K562 (cell line): ENCODE data around the gene CXCR5. TPM values are rescaled to one million over a fixed set of nuclear protein-coding genes. Genes with fewer than 3 reads are reported as not detected.

ENCODE experiments used
- ATAC-seq: fragments of 200-7000 bp; cut with Tn5 transposase; 3 replicates; pipeline ENCODE4 v1.9.1; 2020; ENCODE audit warnings: moderate library complexity
- BruUV-seq: library from RNA; stranded (reverse); fragments of 400-500 nt; replicated peaks from 2 replicates; lab custom pipeline; 2021; lab: Mats Ljungman, UMichigan
- CTCF ChIA-PET: fragments of 300-600 bp; formaldehyde crosslinking; extraction: SDS; loops from one replicate; lab custom pipeline; 2021; ENCODE audit warnings: low intra/inter-chr PET ratio; lab: Yijun Ruan, JAX
- POLR2A ChIA-PET: fragments of 300-600, 350-650 bp; sonication (Branson Sonifier 250); formaldehyde crosslinking; extraction: SDS; loops from one replicate; lab custom pipeline; 2021; ENCODE audit warnings: antibody characterized with exemption, inconsistent platforms; lab: Yijun Ruan, JAX
- DNase-seq, 4 experiments: peaks; one replicate each; pipeline versions ENCODE4 v3.0.0 to v3.0.0-alpha.2; 2011 to 2018; ENCODE audit warnings: low spot score in 3 of 4, mixed read lengths in 3 of 4; ENCODE audit errors: extremely low read depth in 1 of 4
- FAIRE-seq: peaks from 2 replicates; lab custom pipeline; 2011; peaks lifted over from hg19 to GRCh38; lab: Jason Lieb, UNC
- H2AFZ ChIP-seq: 2 replicates; pipeline ENCODE4 v1.6.0; 2011; ENCODE audit warnings: low read depth, low read length, control low read depth, inconsistent platforms
- H3K27ac ChIP-seq: fragments of 200-600 bp; 3 replicates; pipeline ENCODE4 v1.8.0; 2011; ENCODE audit warnings: low read depth, mild to moderate bottlenecking, control low read depth, inconsistent platforms, low read length, moderate library complexity, mixed read lengths; ENCODE audit errors: extremely low read depth
- H3K27me3 ChIP-seq, 2 experiments: fragments of 300-600 bp in 1 of 2; 2 replicates in 1 of 2; 3 replicates in 1 of 2; pipeline versions ENCODE4 v1.6.0 to v1.8.0; 2011; ENCODE audit warnings: inconsistent platforms in 2 of 2, low read length in 2 of 2, mild to moderate bottlenecking in 1 of 2, mixed read lengths in 1 of 2, moderate library complexity in 1 of 2; ENCODE audit not compliant: control insufficient read depth in 2 of 2, insufficient read depth in 2 of 2
- H3K36me3 ChIP-seq: fragments of 300-600 bp; 3 replicates; pipeline ENCODE4 v1.8.0; 2011; ENCODE audit warnings: mild to moderate bottlenecking, low read length, inconsistent platforms; ENCODE audit not compliant: control insufficient read depth, insufficient read depth
- H3K4me1 ChIP-seq, 2 experiments: fragments of 200-600 bp in 1 of 2; replicated peaks in 1 of 2; 2 replicates in 1 of 2; 3 replicates in 1 of 2; pipeline versions ENCODE4 v1.5.1 to v1.8.0; 2011; ENCODE audit warnings: inconsistent platforms in 2 of 2, low read length in 2 of 2, mild to moderate bottlenecking in 1 of 2, mixed read lengths in 1 of 2, moderate library complexity in 1 of 2; ENCODE audit not compliant: control insufficient read depth in 2 of 2, insufficient read depth in 2 of 2
- H3K4me2 ChIP-seq: 2 replicates; pipeline ENCODE4 v1.6.1; 2011; ENCODE audit warnings: low read length, control low read depth, inconsistent platforms, mixed read lengths; ENCODE audit not compliant: insufficient read depth
- H3K4me3 ChIP-seq: fragments of 200-600 bp; sonication (generic), shearing (Covaris generic); 2 replicates; pipeline ENCODE4 v1.5.1; 2016; ENCODE audit warnings: control low read depth, inconsistent platforms
- H3K79me2 ChIP-seq: fragments of 200-600 bp; 3 replicates; pipeline ENCODE4 v1.8.0; 2011; ENCODE audit warnings: low read length, inconsistent platforms; ENCODE audit not compliant: control insufficient read depth, insufficient read depth
- H3K9ac ChIP-seq, 2 experiments: 2 replicates each; pipeline versions ENCODE4 v1.6.0 to v1.6.1; 2011; ENCODE audit warnings: low read depth in 2 of 2, low read length in 2 of 2, control low read depth in 1 of 2, inconsistent platforms in 1 of 2, mild to moderate bottlenecking in 1 of 2, mixed read lengths in 1 of 2; ENCODE audit not compliant: insufficient read depth in 1 of 2
- H3K9me1 ChIP-seq: one replicate; pipeline ENCODE4 v1.6.0; 2011; ENCODE audit warnings: inconsistent platforms, mild to moderate bottlenecking, low read length, moderate library complexity; ENCODE audit not compliant: control insufficient read depth, insufficient read depth
- H3K9me3 ChIP-seq: replicated peaks from 2 replicates; pipeline ENCODE4 v1.5.1; 2011; ENCODE audit warnings: low read depth, low read length, inconsistent platforms; ENCODE audit not compliant: control insufficient read depth, insufficient read depth
- H4K20me1 ChIP-seq: replicated peaks from 2 replicates; pipeline ENCODE4 v1.6.1; 2011; ENCODE audit warnings: low read length, inconsistent platforms, mixed read lengths; ENCODE audit not compliant: control insufficient read depth, insufficient read depth
- CCNT2 ChIP-seq: IDR thresholded peaks from 2 replicates; pipeline ENCODE4 v1.6.1; 2011; ENCODE audit warnings: borderline replicate concordance, low read depth, mild to moderate bottlenecking, moderate library complexity, mixed read lengths, low read length; ENCODE audit not compliant: insufficient read length; ENCODE audit errors: extremely low read depth
- POLR2G ChIP-seq: fragments of 200-400 bp; formaldehyde crosslinking; IDR thresholded peaks from 2 replicates; pipeline ENCODE4 v1.6.1; 2017; ENCODE audit warnings: low read depth, mild to moderate bottlenecking, antibody characterized with exemption, low read length, moderate library complexity
- RB1 ChIP-seq: fragments of 450-650 bp; IDR thresholded peaks from 2 replicates; pipeline ENCODE4 v1.6.1; 2017; ENCODE audit warnings: low read depth, mild to moderate bottlenecking
- ZNF384 ChIP-seq: IDR thresholded peaks from 2 replicates; pipeline ENCODE4 v1.6.1; 2012; ENCODE audit warnings: low read depth, low read length, improper control_type of control experiment
- ZSCAN29 ChIP-seq: fragments of 450-650 bp; IDR thresholded peaks from 2 replicates; pipeline ENCODE4 v1.6.1; 2017
- WGBS: fragments of 100-300 bp; shearing (Covaris generic); methylation state at CpG from one replicate; pipeline ENCODE4 v1.1.6; 2016; ENCODE audit warnings: low coverage, mixed read lengths; ENCODE audit not compliant: insufficient coverage; ENCODE audit errors: missing lambda C conversion rate; 5-methylcytosine and 5-hydroxymethylcytosine counted together
- in situ Hi-C: fragments of 300-500 bp; cut with MboI; formaldehyde crosslinking; loops from 4 replicates; pipeline ENCODE4 v1.15.0; 2018; ENCODE audit warnings: inconsistent platforms, mixed read lengths
- intact Hi-C: fragments of 100-400 bp; cut with micrococcal nuclease; formaldehyde crosslinking; loops from 2 replicates; pipeline ENCODE4 v1.14.2; 2022
- polyA plus RNA-seq, 8 experiments: library from polyadenylated mRNA; depleted of rRNA in 4 of 8; stranded (reverse) in 5 of 8; unstranded in 3 of 8; fragments of >200 nt; fragmentation: Nextera tagmentation in 2 of 8; fragmentation: Illumina TruSeq in 1 of 8; extraction: Ambion mirVana in 2 of 8; extraction: Trizol in 1 of 8; gene quantifications; 2 replicates each; pipeline versions ENCODE4 v1.2.1 to v1.2.3, GENCODE V29; 2011 to 2014; ENCODE audit warnings: inconsistent platforms in 1 of 8, missing spikeins in 1 of 8
- total RNA-seq, 7 experiments: library from RNA; depleted of rRNA in 6 of 7; stranded (reverse); fragments of >200 nt in 6 of 7; fragmentation: Illumina TruSeq in 2 of 7; extraction: Trizol in 2 of 7; gene quantifications; 2 replicates each; pipeline versions ENCODE4 v1.2.1 to v1.2.3, GENCODE V29; 2011 to 2021; ENCODE audit warnings: low replicate concordance in 1 of 7
- TF ChIP-seq, protein P1 (sequence below): IDR thresholded peaks from 2 replicates; pipeline ENCODE4 v1.6.1; 2011; ENCODE audit not compliant: insufficient read length; ENCODE audit errors: extremely low read depth
- TF ChIP-seq, protein P2 (sequence below): conservative IDR thresholded peaks from 2 replicates; pipeline ENCODE4 v1.6.1; 2011; ENCODE audit warnings: low read depth, mild to moderate bottlenecking, low read length; ENCODE audit not compliant: control insufficient read depth
- TF ChIP-seq, protein P3 (sequence below): fragments of 250-450 bp; sonication (Bioruptor Pico); IDR thresholded peaks from 2 replicates; pipeline ENCODE4 v1.8.0; 2021; ENCODE audit warnings: moderate library complexity, mild to moderate bottlenecking, inconsistent platforms

The CXCR5 gene
- total and polyA plus RNA-seq, 9 of the 15 experiments (the other 6 are each of a cell fraction or from before 2014, with no cell fraction given), result 0.03 to 0.06 TPM; not detected in 7

DNA sequence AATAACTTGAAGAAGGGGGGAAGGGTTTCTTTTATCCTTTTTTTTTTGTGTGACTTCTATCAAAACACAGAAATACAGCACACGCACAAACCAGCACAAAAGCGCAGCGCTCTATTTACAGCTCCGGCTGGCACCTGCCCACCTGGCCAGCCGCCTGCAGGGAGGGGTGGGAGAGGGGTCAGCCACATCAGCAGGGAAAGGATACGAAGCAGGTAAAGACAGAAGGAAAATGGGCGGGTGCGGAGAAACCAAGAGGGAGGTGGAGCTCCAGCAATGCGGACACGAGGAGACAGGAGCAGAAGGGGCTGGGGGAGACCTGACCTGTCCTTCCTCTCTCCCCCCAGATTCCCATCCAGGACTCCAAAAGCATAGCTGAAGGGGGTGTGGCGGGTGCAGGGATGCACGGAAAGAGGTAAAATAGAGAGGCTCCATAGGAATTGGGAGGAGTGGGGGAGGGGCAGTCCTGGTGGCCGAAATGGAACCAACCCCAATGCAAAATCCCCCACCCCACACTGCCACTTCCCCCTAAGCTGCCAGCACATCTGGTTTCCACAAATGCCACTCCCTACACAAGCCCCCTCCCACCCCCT lies 14.1 kb downstream of the CXCR5 start:
- in situ Hi-C loops, result no loop called here
- intact Hi-C loops, result no loop called here
- no peak overlapping the region for H3K27ac ChIP-seq
- no peaks in the 10 kb centered on the region for H4K20me1 ChIP-seq
- ATAC-seq, result no peak
- H3K27me3 ChIP-seq, result no peaks in the 10 kb centered on the region
- CTCF ChIA-PET, result no interaction called here
- FAIRE-seq, result no peak
- H3K9me3 ChIP-seq, result no peaks in the 10 kb centered on the region
- no peak overlapping the region for H3K4me2 ChIP-seq
- H3K79me2 ChIP-seq, result no peaks in the 10 kb centered on the region
- no peaks in the 10 kb centered on the region for H3K9me1 ChIP-seq
- H3K9ac ChIP-seq, result peak overlapping the region in 1 of 2 experiments; percentile 69; a peak in 1 of 4 replicates
- H3K36me3 ChIP-seq, result peaks cover 29% of the 10 kb centered on the region; the same call in 1 of the 3 replicates
- H3K4me3 ChIP-seq, result no peak overlapping the region
- WGBS, result 56% methylated on average over 9 of the region's 13 CpGs
- BruUV-seq, result no TSS peak
- no peak overlapping the region for H2AFZ ChIP-seq
- TF ChIP-seq ZSCAN29, result no peak
- 0 out of 2 replicates have a peak, but pooled peaks have one; percentile 6 for TF ChIP-seq POLR2G
- no peak for TF ChIP-seq CCNT2
- no peak for TF ChIP-seq ZNF384
- TF ChIP-seq, protein P1, sequence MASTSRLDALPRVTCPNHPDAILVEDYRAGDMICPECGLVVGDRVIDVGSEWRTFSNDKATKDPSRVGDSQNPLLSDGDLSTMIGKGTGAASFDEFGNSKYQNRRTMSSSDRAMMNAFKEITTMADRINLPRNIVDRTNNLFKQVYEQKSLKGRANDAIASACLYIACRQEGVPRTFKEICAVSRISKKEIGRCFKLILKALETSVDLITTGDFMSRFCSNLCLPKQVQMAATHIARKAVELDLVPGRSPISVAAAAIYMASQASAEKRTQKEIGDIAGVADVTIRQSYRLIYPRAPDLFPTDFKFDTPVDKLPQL, result no peak
- no peak for TF ChIP-seq RB1
- TF ChIP-seq, protein P2, sequence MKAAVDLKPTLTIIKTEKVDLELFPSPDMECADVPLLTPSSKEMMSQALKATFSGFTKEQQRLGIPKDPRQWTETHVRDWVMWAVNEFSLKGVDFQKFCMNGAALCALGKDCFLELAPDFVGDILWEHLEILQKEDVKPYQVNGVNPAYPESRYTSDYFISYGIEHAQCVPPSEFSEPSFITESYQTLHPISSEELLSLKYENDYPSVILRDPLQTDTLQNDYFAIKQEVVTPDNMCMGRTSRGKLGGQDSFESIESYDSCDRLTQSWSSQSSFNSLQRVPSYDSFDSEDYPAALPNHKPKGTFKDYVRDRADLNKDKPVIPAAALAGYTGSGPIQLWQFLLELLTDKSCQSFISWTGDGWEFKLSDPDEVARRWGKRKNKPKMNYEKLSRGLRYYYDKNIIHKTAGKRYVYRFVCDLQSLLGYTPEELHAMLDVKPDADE, result no peak
- TF ChIP-seq, protein P3, sequence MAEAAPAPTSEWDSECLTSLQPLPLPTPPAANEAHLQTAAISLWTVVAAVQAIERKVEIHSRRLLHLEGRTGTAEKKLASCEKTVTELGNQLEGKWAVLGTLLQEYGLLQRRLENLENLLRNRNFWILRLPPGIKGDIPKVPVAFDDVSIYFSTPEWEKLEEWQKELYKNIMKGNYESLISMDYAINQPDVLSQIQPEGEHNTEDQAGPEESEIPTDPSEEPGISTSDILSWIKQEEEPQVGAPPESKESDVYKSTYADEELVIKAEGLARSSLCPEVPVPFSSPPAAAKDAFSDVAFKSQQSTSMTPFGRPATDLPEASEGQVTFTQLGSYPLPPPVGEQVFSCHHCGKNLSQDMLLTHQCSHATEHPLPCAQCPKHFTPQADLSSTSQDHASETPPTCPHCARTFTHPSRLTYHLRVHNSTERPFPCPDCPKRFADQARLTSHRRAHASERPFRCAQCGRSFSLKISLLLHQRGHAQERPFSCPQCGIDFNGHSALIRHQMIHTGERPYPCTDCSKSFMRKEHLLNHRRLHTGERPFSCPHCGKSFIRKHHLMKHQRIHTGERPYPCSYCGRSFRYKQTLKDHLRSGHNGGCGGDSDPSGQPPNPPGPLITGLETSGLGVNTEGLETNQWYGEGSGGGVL (CRISPR knock-in tag), result no peak
- POLR2A ChIA-PET, result interaction anchor here (0.6 to 1.1 kb wide), 4 partner anchors 12 to 109 kb away, joined by 3 to 5 read pairs (median 4); partner anchors contain the start of gene CXCR5
- DNase-seq, result no peak
- peaks cover 0 to 49% of the 10 kb centered on the region in 2 experiments; a peak in 3 of 5 replicates for H3K4me1 ChIP-seq
